ENCODE data around the gene BICC1.

- TF ChIP-seq GATA3 (IDR thresholded peaks at IDR 0.05; ENCODE audit: low read depth, low read length) = no peak
- TF ChIP-seq GATA2 (IDR thresholded peaks at IDR 0.05; ENCODE audit: low read depth, low read length) = no peak
Observed at GRCh38 chr10:58517491-58518355, 5.1 kb downstream of the BICC1 start.
